GM21447 (cell line): Measurements from ENCODE around the gene KIF6.

Source experiments
- ATAC-seq: cut with Tn5 transposase; IDR thresholded peaks from one replicate; pipeline ENCODE4 v1.9.1; 2021; ENCODE audit not compliant: unreplicated experiment

The KIF6 gene

DNA sequence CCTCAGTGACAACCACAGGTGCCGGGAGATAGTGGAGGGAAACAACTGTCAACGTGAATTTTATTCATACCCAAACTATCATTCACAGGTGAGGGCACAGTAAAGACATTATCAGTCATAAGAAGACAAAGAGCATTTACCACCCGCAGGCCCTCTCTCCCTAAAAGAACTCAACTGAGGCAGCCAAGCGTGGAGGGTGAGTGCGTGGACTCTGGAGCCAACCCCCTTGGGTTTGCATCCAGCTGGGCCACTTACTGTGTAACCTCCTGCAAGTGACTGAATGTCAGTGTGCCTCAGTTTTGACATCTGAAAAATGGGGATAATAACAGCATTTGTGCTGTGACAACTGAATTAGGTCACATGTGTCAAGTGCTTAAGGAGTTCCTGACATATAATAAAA lies 332.1 kb downstream of the KIF6 start:
- ATAC-seq = no peak

DNA sequence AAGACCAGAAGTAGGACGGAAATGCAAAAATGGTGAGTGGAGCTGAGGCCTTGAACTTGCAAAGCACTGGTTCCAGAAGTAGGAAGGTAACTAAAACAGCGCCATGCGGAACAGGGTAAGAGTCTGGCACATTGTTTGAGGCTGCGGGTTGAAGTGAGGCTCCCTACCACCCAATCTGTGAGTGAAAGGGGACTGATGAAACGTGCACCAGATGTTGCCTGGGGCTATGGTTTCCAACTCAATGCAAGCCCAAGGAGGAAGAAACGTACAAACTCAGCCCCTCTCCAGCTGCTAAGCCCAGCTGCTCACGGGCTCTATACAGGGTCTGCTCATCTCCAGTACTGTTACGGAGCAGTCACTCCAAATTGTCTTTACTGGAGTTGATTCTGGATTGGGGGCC lies 334.0 kb downstream of the KIF6 start:
- ATAC-seq = no peak

DNA sequence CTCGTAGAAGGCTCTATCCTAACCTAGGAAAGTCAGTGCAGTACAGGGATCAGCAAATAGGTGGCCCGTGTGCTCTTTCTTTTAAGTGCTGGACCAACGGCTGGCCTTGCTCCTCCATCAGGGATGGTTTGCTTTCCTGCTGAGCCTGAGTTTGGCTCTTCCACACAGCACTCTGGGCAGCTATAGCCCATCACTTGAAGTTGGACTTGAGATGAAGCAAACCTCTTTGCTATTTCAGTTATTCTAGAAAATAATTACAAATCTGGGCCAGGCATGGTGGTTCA lies 335.8 kb downstream of the KIF6 start:
- ATAC-seq = no peak

DNA sequence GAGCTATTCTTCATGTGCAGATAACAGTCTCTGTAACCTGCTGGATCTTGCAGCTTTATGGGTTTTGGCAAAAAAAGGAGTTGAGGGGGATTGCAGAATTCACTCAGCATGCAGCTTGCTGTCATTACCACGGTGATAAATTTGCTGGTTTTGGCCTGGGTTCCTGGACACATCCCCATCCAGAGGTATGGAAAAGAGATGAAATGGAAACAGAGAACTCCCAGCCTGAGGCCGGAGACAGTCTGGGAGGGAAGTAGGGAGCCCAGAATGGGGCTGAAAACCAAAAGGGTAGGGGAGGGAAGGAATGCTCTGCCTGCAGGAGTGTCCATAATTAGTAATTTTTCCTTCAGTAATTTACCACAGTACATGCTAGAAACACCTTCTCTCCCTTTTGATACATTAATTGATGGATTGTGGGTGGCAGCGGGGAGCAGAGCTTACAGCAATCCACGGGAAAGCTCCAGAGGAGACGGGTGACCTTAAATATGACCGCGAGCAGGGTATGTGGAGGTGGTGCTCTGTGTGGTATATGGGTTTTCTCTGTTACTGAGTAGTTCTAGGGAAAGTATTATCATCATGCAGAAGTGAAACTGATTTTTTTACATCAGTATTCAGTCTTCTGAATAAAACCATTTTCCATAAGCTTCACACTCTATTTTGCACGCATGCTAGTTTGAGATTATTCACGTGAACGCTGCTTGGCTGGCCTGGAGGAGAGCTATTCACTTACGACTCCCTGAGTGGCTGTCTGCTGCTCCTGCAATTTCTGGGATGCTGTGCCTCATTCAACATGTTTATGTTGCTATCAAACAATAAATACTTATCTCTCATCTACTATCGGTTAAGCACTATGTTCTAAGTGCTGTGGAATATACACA lies 336.4 kb downstream of the KIF6 start:
- no peak for ATAC-seq

DNA sequence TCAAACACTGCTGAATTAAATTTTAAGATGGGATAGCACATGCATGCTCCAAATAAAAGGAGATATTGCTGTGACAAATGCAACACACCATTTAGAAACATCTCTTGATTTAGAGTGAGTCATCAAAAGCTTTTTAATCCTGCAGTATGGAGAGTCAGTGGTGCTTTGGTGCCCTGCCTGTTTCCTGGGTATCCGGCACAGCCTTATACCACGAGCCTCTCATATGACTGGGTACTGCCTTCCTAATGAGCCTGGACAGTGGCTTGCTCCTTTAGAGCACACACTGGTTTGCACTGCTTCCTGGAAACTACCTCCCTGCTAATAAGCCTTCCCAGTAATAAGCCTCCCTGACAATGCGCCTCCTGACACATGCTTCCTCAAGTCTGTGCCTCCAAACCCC lies 337.4 kb downstream of the KIF6 start:
- ATAC-seq = no peak

DNA sequence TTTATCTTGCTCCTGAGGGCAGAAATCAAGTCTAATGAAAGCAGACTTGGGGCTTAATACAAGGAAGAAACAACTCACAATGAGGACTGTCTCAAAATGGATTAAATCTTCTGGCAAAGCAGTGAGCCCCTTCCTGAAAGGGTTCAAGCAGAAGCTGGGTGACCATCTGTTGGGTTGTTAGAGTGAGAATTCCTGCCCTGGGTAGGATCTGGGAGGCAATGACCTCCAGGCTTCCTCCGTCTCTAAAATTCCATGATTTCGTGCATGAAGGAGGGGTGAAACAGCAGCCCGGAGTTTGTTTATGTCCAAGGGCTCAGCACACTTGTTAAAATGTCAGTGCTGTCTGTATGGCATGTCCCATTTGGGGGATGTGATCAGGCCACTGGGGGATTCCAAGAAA lies 338.7 kb downstream of the KIF6 start:
- ATAC-seq = no peak

DNA sequence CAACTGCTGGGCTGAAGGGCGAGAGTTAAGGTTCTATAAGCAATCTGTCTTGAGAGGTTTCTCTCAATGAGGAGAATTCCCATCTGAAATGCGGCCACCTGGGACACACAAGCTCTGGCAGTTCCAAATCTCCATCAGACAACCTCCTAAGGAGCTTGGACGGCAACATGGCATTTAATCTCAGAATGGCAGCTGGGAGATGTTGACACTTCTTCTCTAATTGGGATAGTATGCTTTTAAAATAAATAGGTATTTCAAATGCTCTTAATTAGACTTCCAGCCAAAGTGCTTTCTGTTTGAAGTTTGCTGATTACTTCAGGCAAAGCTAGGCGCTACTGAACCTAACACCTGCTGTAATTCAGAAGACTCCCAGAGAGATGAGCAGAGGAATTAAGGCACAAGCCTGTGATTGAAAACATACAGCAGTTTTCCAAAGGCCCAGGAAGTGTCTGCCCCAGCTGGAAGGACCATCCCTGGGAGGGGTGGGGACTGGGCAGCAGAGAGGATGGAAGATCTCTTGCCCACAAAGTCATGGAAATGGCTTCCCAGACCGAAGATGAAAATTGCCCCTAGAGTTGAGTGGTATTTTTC lies 343.6 kb downstream of the KIF6 start:
- ATAC-seq = no peak

DNA sequence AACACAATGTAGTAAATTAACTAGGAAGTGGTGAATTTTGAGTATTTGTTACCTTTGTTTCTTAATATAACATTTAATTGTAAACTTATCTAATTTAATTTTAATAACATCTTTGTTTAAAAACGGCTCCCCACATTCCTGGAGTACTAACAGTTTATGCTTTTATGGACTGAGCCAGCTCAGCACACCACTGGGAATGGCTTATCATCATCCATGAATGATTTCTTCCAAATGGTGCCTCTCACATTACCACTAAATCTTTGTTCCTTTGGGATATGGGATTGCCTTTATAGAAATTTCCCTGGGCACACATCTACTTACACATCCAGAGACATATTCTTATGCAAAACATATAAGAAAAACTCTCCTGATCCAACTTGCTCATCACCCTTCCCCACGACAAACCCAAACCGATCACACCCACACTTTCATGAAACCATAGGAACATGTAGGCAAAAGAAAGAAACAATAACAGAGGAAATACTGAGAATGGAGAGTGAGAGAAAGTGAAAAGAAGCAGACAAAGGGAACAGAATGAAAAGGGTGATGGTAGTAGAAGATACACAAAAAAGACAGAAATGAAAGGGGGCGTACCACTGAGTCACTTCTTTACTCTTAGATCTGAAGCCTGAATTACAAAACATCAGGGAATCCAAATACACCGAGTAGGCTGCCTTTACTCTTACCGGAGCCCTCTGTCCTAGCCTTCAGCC lies 344.2 kb downstream of the KIF6 start:
- no peak for ATAC-seq

DNA sequence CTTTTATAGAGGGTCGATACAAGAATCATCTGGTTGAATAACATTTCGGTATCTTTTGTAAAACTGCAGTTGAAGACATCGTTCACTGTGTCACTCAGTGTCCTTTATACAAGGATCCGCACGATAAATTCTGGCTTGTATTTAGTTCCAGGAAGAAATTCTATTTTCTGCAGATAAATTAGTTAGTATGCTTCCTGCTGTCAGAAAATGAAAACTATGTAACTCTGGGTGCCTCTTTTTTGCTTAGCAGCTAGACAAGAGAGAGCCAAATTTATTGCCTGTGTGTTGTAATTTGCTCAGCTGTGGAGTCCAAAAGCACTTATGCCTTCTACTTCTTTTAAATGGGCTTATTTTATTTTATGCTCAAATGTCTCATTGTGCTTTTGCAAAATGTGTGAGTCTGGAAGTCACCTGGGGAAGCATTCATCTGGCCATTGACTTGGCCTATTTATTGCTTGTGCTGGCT lies 346.2 kb downstream of the KIF6 start:
- ATAC-seq = no peak

DNA sequence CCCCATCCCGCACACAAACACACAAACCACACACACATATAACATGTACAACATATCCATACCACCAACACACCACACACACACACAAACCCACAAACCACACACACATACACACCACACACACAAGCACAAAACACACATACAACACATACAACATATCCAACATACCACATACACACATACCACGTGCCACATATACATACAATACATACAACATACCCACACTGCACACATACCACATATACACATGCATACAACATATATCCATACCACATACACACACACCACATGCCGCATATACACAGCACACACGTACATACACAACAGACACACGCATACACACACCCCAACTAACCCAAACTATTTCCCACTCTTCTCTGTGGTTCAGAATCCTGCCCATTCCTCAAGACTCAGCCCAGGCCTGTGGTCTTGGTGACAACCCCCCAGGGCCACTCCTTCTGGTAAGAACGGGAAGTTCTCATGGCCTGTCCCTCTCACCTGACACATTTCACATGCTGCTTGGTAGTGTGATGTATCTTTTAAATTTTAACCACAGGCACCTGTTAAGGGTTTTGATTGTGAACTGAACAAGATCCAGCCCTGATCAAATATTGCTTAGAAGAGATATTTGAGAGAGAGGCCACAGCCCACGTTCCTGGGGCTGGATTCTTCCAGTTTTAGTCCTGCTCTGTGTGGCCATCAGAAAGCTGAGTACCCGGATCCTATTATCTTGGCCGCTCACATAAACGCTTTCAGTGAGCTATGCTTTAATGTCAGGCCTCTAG lies 346.8 kb downstream of the KIF6 start:
- no peak for ATAC-seq

DNA sequence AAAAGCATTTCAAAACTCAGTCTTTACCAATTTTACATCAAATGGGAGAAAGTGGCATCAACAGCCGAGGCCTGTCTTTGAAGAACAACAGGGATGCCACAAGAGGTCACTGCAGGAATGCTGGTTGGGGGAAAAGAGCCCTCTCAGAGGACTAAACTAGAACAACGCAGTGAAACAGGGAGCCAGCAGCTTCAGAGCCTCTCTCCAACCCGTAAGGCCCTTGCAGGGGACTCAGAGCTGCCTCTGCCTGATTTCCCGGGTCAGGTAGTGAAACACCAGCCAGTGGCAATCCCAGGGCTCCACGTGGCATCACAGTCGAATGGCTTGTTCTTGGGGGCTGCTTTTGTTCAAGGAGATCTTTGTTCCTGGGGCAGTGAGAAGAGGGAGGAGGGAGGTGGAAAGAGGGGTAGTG lies 347.7 kb downstream of the KIF6 start:
- ATAC-seq = no peak

DNA sequence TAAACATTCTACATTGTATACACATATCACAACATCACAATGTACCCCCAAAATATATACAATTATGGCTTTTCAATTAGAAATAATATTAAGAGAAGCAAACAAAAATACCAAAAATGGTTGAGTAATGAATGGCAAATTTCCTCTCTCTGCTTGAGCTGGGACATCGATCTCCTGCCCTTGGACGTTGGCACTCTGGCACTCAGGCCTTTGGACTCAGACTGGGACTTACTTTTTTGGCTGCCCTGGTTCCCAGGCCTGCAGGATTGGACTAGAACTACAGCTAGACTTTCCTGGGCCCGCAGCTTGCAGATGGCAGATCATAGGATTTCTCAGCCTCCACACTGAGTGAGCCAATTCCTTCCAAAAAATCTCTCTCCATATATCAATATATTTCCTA lies 349.8 kb downstream of the KIF6 start:
- no peak for ATAC-seq

DNA sequence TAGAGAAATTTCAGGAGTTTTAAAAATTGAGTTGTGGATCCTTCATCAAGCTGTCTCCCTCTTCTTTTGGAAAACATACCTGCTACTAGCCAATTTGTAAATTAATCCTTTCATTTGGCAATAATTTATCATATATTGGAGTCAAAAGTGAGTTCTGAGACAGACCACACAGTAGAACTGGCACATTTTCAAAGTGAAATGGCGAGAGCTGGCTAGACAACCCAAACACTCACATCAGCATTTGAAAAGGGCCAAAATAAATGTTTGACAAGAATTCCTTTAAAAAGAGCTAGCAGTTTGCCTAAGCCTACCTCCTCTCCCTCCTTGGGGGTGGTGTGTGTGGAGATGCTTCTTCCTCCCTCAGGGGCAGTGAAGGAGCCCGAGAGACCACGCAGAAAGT lies 354.8 kb downstream of the KIF6 start:
- no peak for ATAC-seq

DNA sequence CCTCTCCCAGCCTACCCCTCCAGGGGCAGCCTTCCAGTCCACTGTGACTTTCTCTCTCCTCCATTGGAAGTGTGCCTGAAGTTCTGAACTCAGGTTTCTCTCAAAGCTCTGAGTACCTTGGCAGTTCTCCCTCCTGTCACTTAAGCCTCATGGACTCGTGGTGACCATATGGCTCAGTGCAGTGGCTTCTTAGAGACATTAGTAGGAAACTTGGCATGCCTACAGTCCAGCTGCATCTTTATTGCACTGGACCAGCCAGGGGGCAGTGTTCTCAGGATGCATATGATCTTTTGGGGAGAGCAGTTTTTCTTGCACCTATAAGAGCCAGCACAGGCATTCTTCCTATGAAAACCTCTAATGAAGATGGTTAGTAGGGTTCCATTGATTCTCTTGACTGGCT lies 355.2 kb downstream of the KIF6 start:
- no peak for ATAC-seq

DNA sequence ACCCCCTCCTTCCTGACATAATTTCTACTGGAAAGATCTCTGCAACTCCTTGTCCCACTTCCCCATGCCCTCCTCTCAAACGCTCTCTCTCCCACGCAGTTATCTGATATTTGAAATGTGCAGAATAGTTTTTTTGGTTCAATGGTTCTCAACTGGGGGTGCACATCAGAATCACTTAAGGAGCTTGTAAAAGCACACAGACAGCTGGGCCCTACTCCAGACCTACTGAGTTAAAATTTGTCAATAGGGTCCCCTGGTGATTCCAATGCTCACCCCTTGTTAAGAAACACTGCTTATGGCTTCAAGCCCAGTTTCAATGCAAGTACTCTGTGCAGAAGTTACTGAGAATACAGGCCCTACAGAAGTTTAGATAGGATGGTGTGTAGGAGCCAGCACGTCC lies 357.5 kb downstream of the KIF6 start:
- no peak for ATAC-seq

DNA sequence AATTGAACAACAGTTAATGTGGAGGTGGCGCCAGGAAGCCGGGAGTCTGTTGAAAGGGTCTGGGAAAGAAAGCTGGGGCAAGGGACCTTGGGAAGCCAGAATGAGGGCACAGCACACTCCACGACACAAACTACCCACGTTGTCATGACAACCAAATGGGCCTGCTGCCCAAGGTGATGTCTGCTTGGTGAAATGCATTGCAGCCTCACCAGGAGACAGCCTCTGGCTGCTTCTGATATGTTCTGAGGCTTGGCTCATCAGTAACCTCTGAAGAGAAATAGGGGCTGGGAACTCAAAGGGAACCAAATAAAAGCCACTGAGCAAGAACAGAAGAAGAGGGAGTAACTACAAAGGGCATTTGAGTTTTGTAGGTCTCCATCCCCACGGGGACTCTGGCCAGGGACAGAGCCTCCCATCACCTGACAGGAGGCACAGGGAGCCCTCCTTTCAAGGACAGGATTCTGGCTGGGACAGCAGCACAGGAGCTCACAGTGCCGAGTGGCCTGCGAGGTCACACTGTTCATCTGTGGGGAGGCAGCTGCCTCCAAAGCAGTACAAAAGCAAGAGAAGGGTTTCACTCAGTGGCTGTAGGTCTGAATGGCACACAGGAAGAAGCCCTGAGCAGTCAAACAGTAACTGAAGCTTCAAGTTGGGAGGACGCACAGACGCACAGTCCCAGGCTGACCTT lies 358.1 kb downstream of the KIF6 start:
- ATAC-seq = no peak

DNA sequence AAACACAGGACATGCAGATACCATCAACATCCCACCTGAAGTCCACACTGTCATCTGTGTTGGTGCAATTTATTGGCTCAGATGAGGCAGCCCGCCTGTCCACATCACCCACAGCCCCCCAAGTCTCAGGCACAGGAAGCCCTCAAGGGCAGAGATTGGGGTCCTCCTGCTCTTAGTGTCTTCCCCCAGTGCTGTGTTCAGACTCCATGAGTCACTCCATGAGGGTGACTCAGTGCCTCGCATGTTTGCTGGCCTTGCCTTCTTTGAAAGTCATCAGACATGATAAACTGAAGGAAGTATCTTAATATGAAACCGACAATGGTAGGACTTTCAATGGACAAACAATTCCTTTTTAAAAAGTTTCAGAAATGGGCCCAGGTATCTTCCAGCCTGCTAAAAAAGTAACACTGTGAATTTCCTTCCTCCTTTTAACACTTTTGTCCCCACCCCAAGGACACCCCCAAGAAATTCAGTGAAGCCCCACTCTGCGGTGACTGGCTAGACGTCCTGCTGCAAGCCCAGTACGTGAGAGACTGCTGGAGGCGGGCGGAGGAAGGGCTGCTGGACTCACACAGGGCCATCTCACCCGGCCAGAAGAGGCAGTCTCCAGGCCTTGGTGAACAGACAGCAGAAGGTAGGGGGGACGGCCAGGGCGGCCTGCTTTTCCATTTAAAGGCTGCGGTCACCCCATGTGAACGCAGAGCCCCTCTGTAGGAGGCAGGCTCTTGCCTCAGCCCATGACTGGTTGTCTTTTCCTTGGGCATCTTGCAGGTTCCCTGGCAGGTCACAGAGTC lies 359.7 kb downstream of the KIF6 start:
- ATAC-seq = no peak

DNA sequence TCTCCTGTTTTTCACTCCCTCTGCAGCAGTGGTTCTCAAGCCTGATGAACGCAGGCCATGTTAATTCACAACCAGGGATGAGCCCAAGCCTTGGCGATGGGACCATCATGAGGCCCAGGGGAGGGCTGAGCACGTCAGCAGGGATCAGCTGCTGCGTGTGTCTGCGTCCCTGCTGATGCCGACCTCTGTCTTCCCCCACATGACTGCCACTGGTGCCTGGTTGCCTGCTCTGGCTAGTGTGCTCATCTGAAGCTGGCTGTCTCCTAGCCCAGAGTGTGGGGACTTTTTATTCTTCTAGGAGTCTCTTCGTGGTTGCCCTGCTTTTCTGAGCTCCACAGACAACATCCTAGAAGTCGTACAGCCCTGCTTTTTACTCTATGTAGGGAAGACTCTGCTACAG lies 361.9 kb downstream of the KIF6 start:
- no peak for ATAC-seq

DNA sequence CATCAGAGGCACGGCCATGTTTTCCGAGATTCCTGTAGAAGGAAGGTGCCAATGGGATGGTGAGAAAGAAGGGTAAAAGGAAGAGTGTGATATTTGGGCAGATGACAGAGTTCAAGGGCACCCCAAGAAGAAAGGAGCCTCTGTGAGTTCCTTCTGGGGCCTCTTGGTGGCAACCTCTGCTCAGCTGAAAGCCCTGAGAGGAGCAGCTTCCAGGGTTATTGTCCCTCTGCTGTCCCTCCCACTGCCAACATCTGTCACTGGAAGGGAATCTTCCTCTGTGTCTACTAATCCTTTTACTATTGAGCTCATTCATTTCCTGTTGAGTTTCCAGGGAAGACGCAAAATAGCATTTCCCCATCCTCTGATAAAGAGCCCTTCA lies 362.7 kb downstream of the KIF6 start:
- ATAC-seq = no peak
